Upper lobe of left lung (tissue), 6 donors: ENCODE data around the gene ENAH. TPM values are rescaled to one million over a fixed set of nuclear protein-coding genes. Genes with fewer than 3 reads are reported as not detected.

Experiments
- ATAC-seq, 2 donors: fragments of 200-7000 bp; cut with Tn5 transposase; one replicate each; pipeline ENCODE4 v1.9.1; 2022; ENCODE audit warnings: mild to moderate bottlenecking in 2 of 2, moderate library complexity in 2 of 2; ENCODE audit not compliant: low FRiP score in 2 of 2
- DNase-seq, 2 donors: peaks; one replicate each; pipeline ENCODE4 v3.0.0-alpha.2; 2019 to 2020
- H3K27ac ChIP-seq, 4 donors: fragments of 200-600 bp; sonication (generic); one replicate each; pipeline ENCODE4 v1.5.1; 2016 to 2019
- H3K27me3 ChIP-seq, 4 donors: fragments of 200-600 bp; sonication (generic); one replicate each; pipeline ENCODE4 v1.5.1; 2017 to 2019
- H3K36me3 ChIP-seq, 4 donors: fragments of 200-600 bp; sonication (generic); one replicate each; pipeline ENCODE4 v1.5.1; 2016 to 2019
- H3K4me1 ChIP-seq, 4 donors: fragments of 200-600 bp; sonication (generic); one replicate each; pipeline ENCODE4 v1.5.1; 2018 to 2019
- H3K4me3 ChIP-seq, 4 donors: fragments of 200-600 bp; sonication (generic); one replicate each; pipeline ENCODE4 v1.5.1; 2017 to 2019; ENCODE audit warnings: mild to moderate bottlenecking in 2 of 4, moderate library complexity in 1 of 4
- H3K9me3 ChIP-seq, 4 donors: fragments of 200-600 bp; sonication (generic); one replicate each; pipeline ENCODE4 v1.5.1; 2018 to 2019
- EP300 ChIP-seq, 4 donors: sonication (generic); formaldehyde crosslinking; IDR thresholded peaks; one replicate each; pipeline ENCODE4 v1.5.1; 2017; ENCODE audit warnings: antibody characterized with exemption in 4 of 4, control low read depth in 2 of 4
- POLR2A ChIP-seq, 4 donors: fragments of 450-650 bp; IDR thresholded peaks; one replicate each; pipeline ENCODE4 v1.5.1; 2016 to 2017; ENCODE audit warnings: antibody characterized with exemption in 4 of 4, mild to moderate bottlenecking in 2 of 4
- POLR2AphosphoS5 ChIP-seq, 2 donors: sonication (generic); formaldehyde crosslinking; IDR thresholded peaks; one replicate each; pipeline ENCODE4 v1.5.1; 2017; ENCODE audit warnings: antibody characterized with exemption in 2 of 2
- WGBS, 2 donors: methylation state at CpG; one replicate each; pipeline ENCODE4 v1.1.5; 2017 to 2018; 5-methylcytosine and 5-hydroxymethylcytosine counted together
- total RNA-seq, 6 donors: library from RNA; depleted of rRNA in 4 of 6; stranded (reverse); fragments of >200 nt in 4 of 6; gene quantifications; one replicate each; pipeline versions ENCODE4 v1.1.0 to v1.2.1, GENCODE V29; 2016 to 2021
- TF ChIP-seq, protein P1 (sequence below), 6 experiments: fragments of 450-650 bp in 4 of 6; fragments of 200-600 bp in 2 of 6; sonication (generic) in 2 of 6; IDR thresholded peaks; one replicate each; pipeline ENCODE4 v1.5.1; 2016 to 2019; ENCODE audit warnings: antibody characterized with exemption in 6 of 6
- donor health status: DM: no; HTN: no; CAD: no; lungs with moderate emphysema.
- donor health status: DM: no; HTN: yes; CAD: no; lungs with severe emphysema.

Gene ENAH
- total RNA-seq, 6 donors from 2014 or later: 10.5 to 70.3 (median 33.8) TPM

GRCh38 chr1:225597926-225598575 is 54.9 kb downstream of the ENAH start:
- ATAC-seq: no peak
- Histone ChIP-seq H3K36me3 (no peaks in the 10 kb centered on the region), H3K4me1 (peaks cover 4 to 12% (median 5%) of the 10 kb centered on the region in 4 donors), H3K4me3 (no peak overlapping the region), H3K27ac (no peak overlapping the region), H3K27me3 (no peaks in the 10 kb centered on the region), H3K9me3 (no peaks in the 10 kb centered on the region)
- DNase-seq: no peak
- WGBS, 2 donors: 73 to 96% methylated on average over 2 of the region's 2 CpGs
- TF ChIP-seq, protein P1, sequence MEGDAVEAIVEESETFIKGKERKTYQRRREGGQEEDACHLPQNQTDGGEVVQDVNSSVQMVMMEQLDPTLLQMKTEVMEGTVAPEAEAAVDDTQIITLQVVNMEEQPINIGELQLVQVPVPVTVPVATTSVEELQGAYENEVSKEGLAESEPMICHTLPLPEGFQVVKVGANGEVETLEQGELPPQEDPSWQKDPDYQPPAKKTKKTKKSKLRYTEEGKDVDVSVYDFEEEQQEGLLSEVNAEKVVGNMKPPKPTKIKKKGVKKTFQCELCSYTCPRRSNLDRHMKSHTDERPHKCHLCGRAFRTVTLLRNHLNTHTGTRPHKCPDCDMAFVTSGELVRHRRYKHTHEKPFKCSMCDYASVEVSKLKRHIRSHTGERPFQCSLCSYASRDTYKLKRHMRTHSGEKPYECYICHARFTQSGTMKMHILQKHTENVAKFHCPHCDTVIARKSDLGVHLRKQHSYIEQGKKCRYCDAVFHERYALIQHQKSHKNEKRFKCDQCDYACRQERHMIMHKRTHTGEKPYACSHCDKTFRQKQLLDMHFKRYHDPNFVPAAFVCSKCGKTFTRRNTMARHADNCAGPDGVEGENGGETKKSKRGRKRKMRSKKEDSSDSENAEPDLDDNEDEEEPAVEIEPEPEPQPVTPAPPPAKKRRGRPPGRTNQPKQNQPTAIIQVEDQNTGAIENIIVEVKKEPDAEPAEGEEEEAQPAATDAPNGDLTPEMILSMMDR (IDR thresholded peaks at IDR 0.05): no peak
- TF ChIP-seq POLR2A (IDR thresholded peaks at IDR 0.05): no peak
- TF ChIP-seq POLR2AphosphoS5 (IDR thresholded peaks at IDR 0.05): no peak
- no peak for TF ChIP-seq EP300 (IDR thresholded peaks at IDR 0.05)

DNA sequence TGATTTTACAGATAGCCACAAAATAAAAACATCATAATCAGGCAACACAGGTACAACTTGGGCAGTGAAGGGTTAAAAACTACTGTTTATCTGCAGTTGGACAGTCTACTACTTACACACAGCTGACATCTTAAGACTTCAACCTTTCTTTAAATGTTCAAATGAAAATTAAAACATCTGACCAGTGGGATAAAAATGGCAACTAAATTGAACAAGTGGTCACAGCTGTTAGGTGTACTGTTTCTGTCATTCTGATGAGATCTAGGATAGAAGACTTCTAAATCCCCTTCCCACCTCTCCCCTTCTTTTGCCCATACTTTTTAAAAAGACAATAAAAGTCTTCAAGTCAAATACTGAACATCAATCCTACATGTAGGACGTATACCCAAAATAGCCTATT is 56.2 kb downstream of the ENAH start:
- no peaks in the 10 kb centered on the region for H3K36me3 ChIP-seq
- peaks cover 0 to 5% (median 0%) of the 10 kb centered on the region in 4 donors for H3K4me1 ChIP-seq
- H3K27me3 ChIP-seq: no peaks in the 10 kb centered on the region
- no peak for ATAC-seq
- TF ChIP-seq POLR2A (IDR thresholded peaks at IDR 0.05) (no peak), POLR2AphosphoS5 (IDR thresholded peaks at IDR 0.05) (no peak), EP300 (IDR thresholded peaks at IDR 0.05) (no peak)
- TF ChIP-seq, protein P1 (IDR thresholded peaks at IDR 0.05): no peak
- H3K4me3 ChIP-seq: no peak overlapping the region
- DNase-seq: no peak
- H3K9me3 ChIP-seq: no peaks in the 10 kb centered on the region
- H3K27ac ChIP-seq: no peak overlapping the region
- WGBS, 2 donors: 98 to 100% methylated on average over 1 of the region's 1 CpG

DNA sequence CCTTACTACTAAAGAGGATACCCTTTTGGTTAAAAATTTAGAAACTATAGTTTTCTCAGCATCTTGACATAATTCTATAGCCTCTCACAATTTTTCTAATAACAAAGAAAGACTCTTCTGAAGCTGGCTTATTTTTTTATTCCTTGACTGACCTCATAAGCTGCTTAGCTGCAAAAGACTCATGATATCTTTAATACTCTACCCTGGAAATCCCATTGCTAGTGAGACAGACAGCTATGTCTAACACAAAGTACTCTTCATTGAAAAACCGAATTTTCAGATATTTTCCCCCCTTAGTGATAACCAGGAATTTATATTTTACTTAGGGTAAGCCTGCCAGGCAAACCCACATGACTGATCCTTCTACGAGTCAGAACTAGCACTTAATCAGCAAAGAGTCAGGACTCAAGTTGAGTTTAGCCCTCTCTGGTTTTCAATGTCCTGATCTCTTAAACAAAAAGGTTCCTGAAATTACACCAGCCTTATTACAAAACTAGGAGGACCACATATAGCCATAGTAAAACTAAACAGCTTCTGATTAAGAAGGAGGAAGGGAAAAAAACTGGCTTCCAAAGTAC is 56.9 kb downstream of the ENAH start:
- DNase-seq: no peak
- ATAC-seq: no peak
- no peak overlapping the region for H3K27ac ChIP-seq
- H3K4me1 ChIP-seq: peaks cover 0 to 5% (median 0%) of the 10 kb centered on the region in 4 donors
- H3K27me3 ChIP-seq: no peaks in the 10 kb centered on the region
- TF ChIP-seq, protein P1 (IDR thresholded peaks at IDR 0.05): no peak
- TF ChIP-seq POLR2A (IDR thresholded peaks at IDR 0.05) (no peak), EP300 (IDR thresholded peaks at IDR 0.05) (no peak)
- H3K9me3 ChIP-seq: no peaks in the 10 kb centered on the region
- H3K4me3 ChIP-seq: no peak overlapping the region
- 45 to 59% methylated on average over 2 of the region's 2 CpGs for WGBS, 2 donors
- no peaks in the 10 kb centered on the region for H3K36me3 ChIP-seq

GRCh38 chr1:225595452-225595851 is 57.5 kb downstream of the ENAH start:
- H3K4me1 ChIP-seq: peaks cover 0 to 5% (median 0%) of the 10 kb centered on the region in 4 donors
- no peaks in the 10 kb centered on the region for H3K9me3 ChIP-seq
- ATAC-seq (no peak), DNase-seq (no peak)
- TF ChIP-seq, protein P1 (IDR thresholded peaks at IDR 0.05): no peak
- TF ChIP-seq POLR2A (IDR thresholded peaks at IDR 0.05): no peak
- TF ChIP-seq EP300 (IDR thresholded peaks at IDR 0.05): no peak
- H3K27me3 ChIP-seq: no peaks in the 10 kb centered on the region
- no peaks in the 10 kb centered on the region for H3K36me3 ChIP-seq
- no peak overlapping the region for H3K4me3 ChIP-seq
- no peak overlapping the region for H3K27ac ChIP-seq

GRCh38 chr1:225593414-225593813 is 59.5 kb downstream of the ENAH start:
- Histone ChIP-seq H3K36me3 (no peaks in the 10 kb centered on the region), H3K27ac (no peak overlapping the region), H3K4me3 (no peak overlapping the region), H3K27me3 (no peaks in the 10 kb centered on the region), H3K9me3 (no peaks in the 10 kb centered on the region), H3K4me1 (peaks cover 0 to 5% (median 0%) of the 10 kb centered on the region in 4 donors)
- TF ChIP-seq, protein P1 (IDR thresholded peaks at IDR 0.05): no peak
- TF ChIP-seq EP300 (IDR thresholded peaks at IDR 0.05): no peak
- ATAC-seq: no peak
- DNase-seq: no peak
- 94% methylated on average over 5 of the region's 5 CpGs for WGBS, 2 donors
